Muscle of leg (tissue), 11 donors: ENCODE measurements around the gene VEGFA. TPM values are rescaled to one million over a fixed set of nuclear protein-coding genes. Genes with fewer than 3 reads are reported as not detected.
"Not testable (repeated sequence)": the region's sequence is repeated elsewhere in the genome, so short reads cannot be mapped to it uniquely, and the experiment has no call there.

Experiments used
- DNase-seq: peaks from one replicate; pipeline ENCODE4 v3.0.0; 2013
- H3K27ac ChIP-seq: one replicate; pipeline ENCODE4 v1.5.1; 2013; ENCODE audit warnings: mild to moderate bottlenecking, low read length, control low read depth
- H3K27me3 ChIP-seq: one replicate; pipeline ENCODE4 v1.6.1; 2013; ENCODE audit warnings: low read length; ENCODE audit not compliant: control insufficient read depth, insufficient read depth
- H3K36me3 ChIP-seq: one replicate; pipeline ENCODE4 v1.6.1; 2013; ENCODE audit warnings: low read length; ENCODE audit not compliant: control insufficient read depth, insufficient read depth
- H3K4me1 ChIP-seq: one replicate; pipeline ENCODE4 v1.6.1; 2013; ENCODE audit warnings: low read length; ENCODE audit not compliant: control insufficient read depth, insufficient read depth
- H3K4me3 ChIP-seq: one replicate; pipeline ENCODE4 v1.5.1; 2013; ENCODE audit warnings: low read length, control low read depth
- H3K9me3 ChIP-seq: replicated peaks from 2 replicates; pipeline ENCODE4 v1.6.1; 2013; ENCODE audit warnings: low read depth, low read length; ENCODE audit not compliant: control insufficient read depth
- WGBS: methylation state at CpG from one replicate; pipeline ENCODE4 v1.1.5; 2013; ENCODE audit warnings: missing lambda C conversion rate; ENCODE audit not compliant: insufficient coverage; 5-methylcytosine and 5-hydroxymethylcytosine counted together
- polyA plus RNA-seq, 8 donors: library from polyadenylated mRNA; unstranded; fragments of 120-200 nt; gene quantifications; one replicate each; pipeline versions ENCODE4 v1.2.1 to v1.2.3, GENCODE V29; 2013; ENCODE audit warnings: inconsistent platforms in 1 of 8, low replicate concordance in 1 of 8; ENCODE audit not compliant: insufficient read length in 8 of 8, insufficient read depth in 1 of 8
- total RNA-seq: library from RNA; stranded (reverse); fragments of 120-200 nt; gene quantifications from one replicate; pipeline ENCODE4 v1.2.4, GENCODE V29; 2013

Gene VEGFA
- total and polyA plus RNA-seq, 9 donors = 59.4 to 89.9 (median 70.1) TPM

DNA sequence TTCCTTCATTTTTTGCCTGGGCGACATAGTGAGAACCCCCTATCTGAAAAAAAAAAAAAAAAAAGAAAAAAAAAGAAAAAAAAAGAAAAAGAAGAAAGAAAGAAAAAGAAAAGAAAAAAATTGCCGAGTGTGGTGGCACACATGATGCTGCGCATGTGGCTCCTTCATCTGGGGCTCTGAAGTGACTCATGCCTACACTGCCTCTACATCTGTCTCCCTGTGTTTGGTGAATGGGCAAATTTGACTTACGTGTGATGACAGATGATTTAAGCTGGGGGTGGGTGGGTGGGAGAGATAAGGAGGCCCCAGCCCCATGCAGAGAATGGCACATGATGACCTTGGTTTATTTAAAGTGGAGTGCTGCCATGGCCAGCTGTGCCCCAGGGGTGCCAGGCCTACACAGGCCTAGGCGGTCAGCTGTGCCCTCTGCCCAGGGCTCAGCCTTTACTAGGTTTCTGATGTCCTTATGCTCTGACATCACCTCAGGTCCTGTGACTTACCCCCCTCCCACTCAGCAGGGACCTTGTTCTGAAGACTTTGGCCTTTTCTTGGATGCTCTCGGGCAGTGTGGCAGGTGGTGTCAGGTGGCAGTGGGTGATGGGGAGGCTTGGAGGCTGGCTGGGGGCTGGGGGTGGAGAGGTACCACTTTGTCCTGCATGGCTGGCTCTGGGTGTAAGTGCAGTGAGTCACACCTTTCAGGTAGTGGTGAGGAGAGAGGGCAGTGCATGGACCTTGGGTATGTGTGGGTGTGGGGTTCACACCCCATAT, 41.1 kb downstream of the VEGFA start:
- WGBS = 93% methylated on average over 2 of the region's 6 CpGs
- no peaks in the 10 kb centered on the region for H3K9me3 ChIP-seq
- peaks cover 18% of the 10 kb centered on the region for H3K4me1 ChIP-seq
- H3K27me3 ChIP-seq = no peaks in the 10 kb centered on the region
- H3K36me3 ChIP-seq = no peaks in the 10 kb centered on the region
- no peak for DNase-seq
- H3K4me3 ChIP-seq = no peak overlapping the region
- no peak overlapping the region for H3K27ac ChIP-seq

DNA sequence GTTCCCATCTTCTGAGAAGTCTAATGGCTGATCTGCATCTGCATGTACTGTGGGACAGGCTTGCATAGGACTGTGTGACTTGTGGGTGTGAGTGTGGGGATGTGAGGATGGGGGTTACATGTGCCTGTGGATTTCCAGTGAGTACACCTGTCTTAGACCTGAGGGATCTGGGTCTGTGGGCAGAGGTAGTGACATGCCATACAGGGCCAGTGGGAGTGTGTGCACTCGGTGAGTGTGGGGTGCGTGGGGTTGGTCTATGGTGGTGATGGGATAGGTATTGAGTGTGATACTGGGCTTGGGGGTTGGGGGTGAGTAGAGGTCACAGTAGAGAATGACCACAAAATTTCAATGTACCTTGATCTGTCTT, 41.7 kb downstream of the VEGFA start:
- 100% methylated on average over 1 of the region's 2 CpGs for WGBS

DNA sequence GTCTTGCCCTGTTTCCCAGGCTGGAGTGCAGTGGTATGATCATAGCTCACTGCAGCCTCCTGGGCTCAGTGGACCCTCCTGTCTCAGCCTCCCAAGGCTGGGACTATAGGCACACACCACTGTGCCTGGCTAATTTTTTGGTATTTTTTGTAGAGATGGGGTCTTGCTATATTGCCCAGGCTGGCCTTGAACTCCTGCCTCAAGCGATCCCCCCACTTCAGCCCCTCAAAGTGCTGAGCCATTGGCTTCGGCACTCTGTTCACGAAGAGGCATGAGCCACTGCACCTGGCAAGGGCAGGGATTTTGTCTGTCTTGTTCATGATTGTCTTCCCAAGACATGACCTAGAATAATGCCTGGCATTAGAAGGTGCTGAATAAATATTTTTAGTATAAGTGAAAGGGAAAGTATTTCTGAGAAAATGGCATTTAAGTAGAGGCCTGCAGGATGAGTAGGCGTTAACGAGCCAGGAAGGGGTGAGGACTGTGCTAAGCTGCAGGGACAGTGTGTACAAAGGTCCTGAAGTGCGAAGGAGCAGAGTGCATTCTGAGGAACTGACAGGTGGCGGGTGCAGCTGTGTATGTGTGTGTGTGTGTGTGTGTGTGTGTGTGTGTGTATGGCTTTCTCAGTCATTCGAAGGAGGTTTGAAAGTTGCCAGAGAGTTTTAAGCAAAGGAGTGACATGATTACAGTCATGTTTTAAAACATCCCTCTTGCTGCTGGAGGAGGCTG, 43.0 kb downstream of the VEGFA start:
- Histone ChIP-seq H3K4me3 (no peak overlapping the region), H3K27me3 (no peaks in the 10 kb centered on the region), H3K9me3 (no peaks in the 10 kb centered on the region), H3K27ac (no peak overlapping the region), H3K36me3 (no peaks in the 10 kb centered on the region), H3K4me1 (peaks cover 3% of the 10 kb centered on the region)
- 53% methylated on average over 6 of the region's 8 CpGs for WGBS
- DNase-seq = peak; percentile 45

More for the DNA sequence above, 41.7 kb downstream of the VEGFA start:
- no peak overlapping the region for H3K4me3 ChIP-seq
- peaks cover 15% of the 10 kb centered on the region for H3K4me1 ChIP-seq
- no peaks in the 10 kb centered on the region for H3K9me3 ChIP-seq
- H3K27ac ChIP-seq = no peak overlapping the region
- no peaks in the 10 kb centered on the region for H3K27me3 ChIP-seq
- H3K36me3 ChIP-seq = no peaks in the 10 kb centered on the region
- DNase-seq = no peak

DNA sequence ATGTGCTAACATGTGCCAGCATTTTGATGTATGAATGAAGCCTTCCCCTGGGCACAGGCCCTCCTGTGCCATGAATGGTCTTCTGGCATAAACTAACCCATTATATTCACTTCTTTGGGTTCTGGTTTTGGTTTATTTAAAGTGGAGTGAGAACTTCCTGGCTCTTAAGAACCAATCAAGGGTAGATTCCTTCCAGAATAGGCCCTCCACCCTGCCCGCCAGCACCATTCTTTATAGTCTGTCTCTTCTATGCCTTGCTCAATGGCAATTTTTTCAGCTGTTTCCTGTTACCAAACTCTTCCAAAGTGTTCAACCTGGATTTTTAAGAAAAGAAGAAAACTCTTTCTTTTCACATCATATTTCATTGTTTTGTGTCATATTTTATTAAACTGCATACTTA, 44.1 kb downstream of the VEGFA start:
- DNase-seq = no peak
- H3K27ac ChIP-seq = no peak overlapping the region
- 100% methylated on average over 1 of the region's 1 CpG for WGBS
- peaks cover 3% of the 10 kb centered on the region for H3K4me1 ChIP-seq
- H3K4me3 ChIP-seq = no peak overlapping the region
- H3K9me3 ChIP-seq = no peaks in the 10 kb centered on the region
- no peaks in the 10 kb centered on the region for H3K27me3 ChIP-seq
- no peaks in the 10 kb centered on the region for H3K36me3 ChIP-seq

DNA sequence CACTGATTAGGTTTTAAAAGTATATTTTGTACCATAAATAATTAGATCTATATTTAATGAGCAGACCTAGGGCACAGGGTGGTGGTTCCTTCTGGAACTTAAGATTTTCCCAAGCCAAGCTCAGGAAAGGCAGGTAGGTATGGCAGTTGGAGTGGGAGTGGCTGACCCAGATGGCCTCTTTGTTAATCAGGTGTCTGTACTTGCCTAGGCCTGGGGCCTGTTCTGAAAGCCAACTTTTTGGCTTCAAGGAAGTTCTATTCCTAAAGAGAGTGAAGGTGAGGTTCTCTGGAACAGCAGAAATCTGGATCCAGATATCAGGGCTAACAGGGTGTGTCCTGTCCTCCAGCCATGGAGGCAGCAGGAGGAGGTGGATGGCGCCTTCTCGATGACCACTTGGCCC, 44.9 kb downstream of the VEGFA start:
- Histone ChIP-seq H3K36me3 (no peaks in the 10 kb centered on the region), H3K27ac (no peak overlapping the region), H3K4me1 (peaks cover 3% of the 10 kb centered on the region), H3K4me3 (no peak overlapping the region), H3K27me3 (no peaks in the 10 kb centered on the region), H3K9me3 (no peaks in the 10 kb centered on the region)
- 100% methylated on average over 1 of the region's 2 CpGs for whole genome bisulfite sequencing
- no peak for DNase-seq

DNA sequence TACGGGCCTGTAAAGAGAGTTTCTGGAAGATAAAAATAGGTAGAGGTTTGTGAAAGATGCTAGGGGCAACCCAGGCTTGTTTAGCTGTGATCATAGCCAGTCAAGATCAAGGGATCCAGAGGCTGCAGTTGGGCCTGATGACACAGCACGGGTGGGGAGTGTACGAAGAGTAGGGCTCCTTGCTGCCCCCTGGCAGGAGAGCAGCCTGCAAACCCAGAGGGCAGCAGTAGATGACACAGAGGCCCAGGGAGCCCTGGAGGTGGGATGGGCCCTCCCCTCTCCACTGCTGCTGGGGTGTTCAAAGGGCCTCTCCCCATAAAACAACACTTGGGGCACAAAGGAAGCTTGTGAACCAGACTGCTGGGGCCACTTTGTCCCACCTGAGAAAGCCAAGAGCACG, 47.2 kb downstream of the VEGFA start:
- Histone ChIP-seq H3K27ac (no peak overlapping the region), H3K4me1 (peaks cover 3% of the 10 kb centered on the region), H3K27me3 (no peaks in the 10 kb centered on the region), H3K9me3 (no peaks in the 10 kb centered on the region), H3K4me3 (no peak overlapping the region), H3K36me3 (no peaks in the 10 kb centered on the region)
- WGBS = 88% methylated on average over 2 of the region's 4 CpGs
- no peak for DNase-seq

DNA sequence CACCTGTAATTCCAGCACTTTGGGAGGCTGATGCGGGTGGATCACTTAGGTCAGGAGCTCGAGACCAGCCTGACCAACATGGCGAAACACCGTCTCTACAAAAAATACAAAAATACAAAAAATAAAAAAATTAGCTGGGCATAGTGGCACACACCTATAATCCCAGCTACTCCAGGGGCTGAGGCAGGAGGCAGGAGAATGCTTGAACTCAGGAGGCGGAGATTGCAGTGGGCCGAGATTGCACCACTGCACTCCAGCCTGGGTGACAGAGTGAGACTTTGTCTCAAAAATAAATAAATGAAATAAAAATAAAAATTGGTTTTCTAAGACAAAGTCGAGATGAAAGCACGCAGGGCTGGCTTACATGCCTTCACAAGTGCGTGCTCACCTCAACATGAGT, 49.0 kb downstream of the VEGFA start:
- not testable (repeated sequence) for H3K36me3 ChIP-seq, H3K9me3 ChIP-seq, H3K4me1 ChIP-seq, H3K4me3 ChIP-seq, DNase-seq, H3K27me3 ChIP-seq, H3K27ac ChIP-seq
- 40% methylated on average over 1 of the region's 9 CpGs for WGBS

DNA sequence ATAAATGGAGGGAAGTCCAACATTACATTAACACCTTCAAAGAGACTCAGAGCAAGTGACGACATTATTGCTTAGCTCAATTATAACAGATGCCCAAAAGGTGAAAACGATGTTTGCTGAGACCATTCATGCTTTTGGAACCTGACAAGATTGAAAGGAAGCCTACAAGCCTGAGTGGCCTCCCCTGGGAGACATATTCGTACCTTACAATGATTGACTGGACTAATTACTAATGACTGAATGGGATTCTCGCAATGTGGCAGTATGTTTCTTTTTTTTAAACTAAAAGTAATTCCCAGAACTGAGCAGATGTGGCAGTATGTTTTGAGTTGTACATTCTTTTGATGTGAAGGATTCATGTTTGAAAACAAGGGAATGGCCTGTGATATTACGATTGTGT, 49.9 kb downstream of the VEGFA start:
- H3K27ac ChIP-seq = no peak overlapping the region
- WGBS = 20% methylated on average over 1 of the region's 5 CpGs
- no peaks in the 10 kb centered on the region for H3K4me1 ChIP-seq
- H3K36me3 ChIP-seq = no peaks in the 10 kb centered on the region
- no peaks in the 10 kb centered on the region for H3K27me3 ChIP-seq
- no peaks in the 10 kb centered on the region for H3K9me3 ChIP-seq
- DNase-seq = no peak
- H3K4me3 ChIP-seq = no peak overlapping the region

DNA sequence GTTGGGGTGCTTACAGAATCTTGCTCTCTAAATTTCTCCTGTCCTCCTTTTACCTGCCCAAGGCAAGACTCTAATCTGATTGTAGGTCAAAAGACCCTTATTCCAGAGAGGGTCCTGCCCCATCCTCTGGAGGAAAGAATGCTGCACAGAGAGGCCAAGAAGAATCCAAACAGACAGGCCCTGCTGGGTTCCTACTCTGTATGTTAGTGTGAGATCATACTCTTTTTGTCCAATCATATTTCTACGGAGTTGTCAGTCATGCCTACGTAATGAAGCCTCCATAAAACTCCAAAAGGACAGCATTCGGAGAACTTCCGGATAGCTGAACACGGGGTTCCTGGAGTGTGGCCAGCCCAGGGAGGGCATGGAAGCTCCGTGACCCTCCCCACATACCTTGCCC, 50.5 kb downstream of the VEGFA start:
- no peak for DNase-seq
- no CpG with 5 or more reads among the region's 6 CpGs for WGBS

DNA sequence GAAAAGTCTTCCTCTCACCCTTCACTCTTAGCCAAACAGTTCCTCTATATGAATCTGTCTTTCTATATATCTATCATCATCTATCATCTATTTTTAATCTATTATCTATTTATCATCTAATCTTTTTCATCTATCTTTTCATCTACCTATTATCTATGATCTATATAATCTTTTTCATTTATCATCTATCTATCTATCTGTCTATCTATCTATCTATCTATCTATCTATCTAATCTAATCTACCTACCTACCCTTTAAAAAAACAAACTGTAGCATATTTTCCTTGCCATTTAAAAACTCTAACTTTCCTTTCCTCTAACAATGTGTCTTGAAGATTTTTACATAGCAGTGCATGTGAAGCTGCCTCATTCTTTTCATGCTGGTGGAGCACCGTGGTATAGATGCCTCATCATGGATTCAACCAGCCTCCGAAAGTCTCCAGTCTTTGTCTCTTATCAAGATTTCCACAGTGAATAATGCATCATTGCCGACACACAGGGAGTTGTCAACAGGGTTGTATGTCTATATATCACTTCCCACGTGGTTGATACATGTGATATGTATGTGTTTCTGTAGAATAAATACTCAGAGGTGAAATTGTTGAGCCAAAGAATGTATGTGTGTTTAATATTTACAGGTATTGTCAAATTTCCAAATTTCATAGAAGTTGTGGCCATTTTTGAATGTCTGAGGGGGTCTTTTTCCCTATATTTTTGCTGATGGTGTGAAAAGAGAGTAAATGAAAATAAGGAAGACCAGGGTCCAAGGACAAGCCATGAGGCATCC, 51.3 kb downstream of the VEGFA start:
- Histone ChIP-seq H3K4me3 (no peak overlapping the region), H3K4me1 (no peaks in the 10 kb centered on the region), H3K9me3 (no peaks in the 10 kb centered on the region), H3K27ac (no peak overlapping the region), H3K36me3 (no peaks in the 10 kb centered on the region), H3K27me3 (no peaks in the 10 kb centered on the region)
- 85% methylated on average over 2 of the region's 4 CpGs for WGBS
- DNase-seq = no peak

More for the DNA sequence above, 50.5 kb downstream of the VEGFA start:
- no peaks in the 10 kb centered on the region for H3K4me1 ChIP-seq
- H3K9me3 ChIP-seq = no peaks in the 10 kb centered on the region
- H3K4me3 ChIP-seq = no peak overlapping the region
- H3K27me3 ChIP-seq = no peaks in the 10 kb centered on the region
- no peak overlapping the region for H3K27ac ChIP-seq
- no peaks in the 10 kb centered on the region for H3K36me3 ChIP-seq
